DND-41 (cell line): Measurements from ENCODE around the gene ENO2.
"Not testable (repeated sequence)": the region's sequence is repeated elsewhere in the genome, so short reads cannot be mapped to it uniquely, and the experiment has no call there.

ENCODE experiments used
- ATAC-seq: fragments of 200-7000 bp; cut with Tn5 transposase; 3 replicates; pipeline ENCODE4 v1.9.1; 2021; ENCODE audit warnings: low read depth; ENCODE audit not compliant: insufficient read depth
- DNase-seq: peaks from one replicate; pipeline ENCODE4 v3.0.0-alpha.2; 2020
- H2AFZ ChIP-seq: 2 replicates; pipeline ENCODE4 v1.6.0; 2012; ENCODE audit warnings: low read depth, low read length
- H3K27ac ChIP-seq: 2 replicates; pipeline ENCODE4 v1.5.1; 2012; ENCODE audit warnings: low read length, inconsistent platforms
- H3K27me3 ChIP-seq: fragments of 200-600 bp; sonication (generic); 2 replicates; pipeline ENCODE4 v1.6.0; 2012; ENCODE audit warnings: low read length, mild to moderate bottlenecking, inconsistent platforms; ENCODE audit not compliant: insufficient read depth, poor library complexity
- H3K36me3 ChIP-seq: 2 replicates; pipeline ENCODE4 v1.5.1; 2012; ENCODE audit warnings: low read length, inconsistent platforms; ENCODE audit not compliant: insufficient read depth
- H3K4me1 ChIP-seq: 2 replicates; pipeline ENCODE4 v1.5.1; 2012; ENCODE audit warnings: mild to moderate bottlenecking, low read length; ENCODE audit not compliant: insufficient read depth
- H3K4me2 ChIP-seq: 2 replicates; pipeline ENCODE4 v1.6.0; 2012; ENCODE audit warnings: mild to moderate bottlenecking, moderate library complexity, low read length, inconsistent platforms; ENCODE audit not compliant: insufficient read depth
- H3K4me3 ChIP-seq, 2 experiments: fragments of 200-600 bp in 1 of 2; shearing (Covaris generic) in 1 of 2; 2 replicates each; pipeline ENCODE4 v1.5.1; 2012 to 2016; ENCODE audit warnings: inconsistent platforms in 2 of 2, low read length in 2 of 2, mild to moderate bottlenecking in 2 of 2, low read depth in 1 of 2, moderate library complexity in 1 of 2
- H3K79me2 ChIP-seq: 2 replicates; pipeline ENCODE4 v1.6.0; 2012; ENCODE audit warnings: low read length, inconsistent platforms; ENCODE audit not compliant: insufficient read depth
- H3K9ac ChIP-seq: 2 replicates; pipeline ENCODE4 v1.6.0; 2012; ENCODE audit warnings: low read depth, mild to moderate bottlenecking, inconsistent platforms, low read length, moderate library complexity
- H3K9me3 ChIP-seq: 2 replicates; pipeline ENCODE4 v1.5.1; 2012; ENCODE audit warnings: low read length, moderate library complexity, mild to moderate bottlenecking, inconsistent platforms; ENCODE audit not compliant: insufficient read depth, severe bottlenecking
- H4K20me1 ChIP-seq: 2 replicates; pipeline ENCODE4 v1.6.0; 2012; ENCODE audit warnings: low read length; ENCODE audit not compliant: insufficient read depth
- CTCF ChIP-seq: IDR thresholded peaks from 2 replicates; pipeline ENCODE4 v1.5.1; 2012; ENCODE audit warnings: borderline replicate concordance, low read length, moderate library complexity, mild to moderate bottlenecking; ENCODE audit not compliant: poor library complexity, severe bottlenecking; ENCODE audit errors: extremely low read depth
- EZH2 ChIP-seq: IDR thresholded peaks from 3 replicates; pipeline ENCODE4 v1.6.1; 2012; ENCODE audit warnings: borderline replicate concordance, low read depth, mild to moderate bottlenecking, moderate library complexity, low read length, inconsistent platforms; ENCODE audit not compliant: severe bottlenecking

Gene ENO2

GRCh38 chr12:6871052-6871957, 43.1 kb upstream of the ENO2 start:
- DNase-seq, result peak; percentile 34
- Histone ChIP-seq H3K27me3 (no peaks in the 10 kb centered on the region), H2AFZ (no peak overlapping the region), H3K27ac (peak overlapping the region; percentile 80), H3K4me2 (peak overlapping the region; percentile 99), H3K36me3 (peaks cover 57% of the 10 kb centered on the region), H4K20me1 (peaks cover 49% of the 10 kb centered on the region), H3K9ac (peak overlapping the region; percentile 89), H3K4me1 (peaks cover 70% of the 10 kb centered on the region), H3K79me2 (peaks cover 52% of the 10 kb centered on the region), H3K4me3 (peak overlapping the region in 1 of 2 experiments; percentile 95; a peak in 2 of 4 replicates), H3K9me3 (no peaks in the 10 kb centered on the region)
- TF ChIP-seq EZH2 (no peak), CTCF (no peak)
- no peak for ATAC-seq

- Histone ChIP-seq H4K20me1 (peaks cover 45% of the 10 kb centered on the region), H2AFZ (peak overlapping the region; percentile 68), H3K79me2 (peaks cover 51% of the 10 kb centered on the region), H3K27ac (peak overlapping the region; percentile 80), H3K9ac (peak overlapping the region; percentile 89), H3K4me3 (peak overlapping the region; percentile 87 to 95), H3K9me3 (no peaks in the 10 kb centered on the region), H3K27me3 (no peaks in the 10 kb centered on the region), H3K4me1 (peaks cover 61% of the 10 kb centered on the region), H3K36me3 (peaks cover 60% of the 10 kb centered on the region), H3K4me2 (peak overlapping the region; percentile 99)
- DNase-seq, result peak; percentile 88
- peak; percentile 49 for ATAC-seq
- TF ChIP-seq EZH2 (no peak), CTCF (peak; percentile 98)
Measured at GRCh38 chr12:6872073-6873048, 42.0 kb upstream of the ENO2 start.

DNA sequence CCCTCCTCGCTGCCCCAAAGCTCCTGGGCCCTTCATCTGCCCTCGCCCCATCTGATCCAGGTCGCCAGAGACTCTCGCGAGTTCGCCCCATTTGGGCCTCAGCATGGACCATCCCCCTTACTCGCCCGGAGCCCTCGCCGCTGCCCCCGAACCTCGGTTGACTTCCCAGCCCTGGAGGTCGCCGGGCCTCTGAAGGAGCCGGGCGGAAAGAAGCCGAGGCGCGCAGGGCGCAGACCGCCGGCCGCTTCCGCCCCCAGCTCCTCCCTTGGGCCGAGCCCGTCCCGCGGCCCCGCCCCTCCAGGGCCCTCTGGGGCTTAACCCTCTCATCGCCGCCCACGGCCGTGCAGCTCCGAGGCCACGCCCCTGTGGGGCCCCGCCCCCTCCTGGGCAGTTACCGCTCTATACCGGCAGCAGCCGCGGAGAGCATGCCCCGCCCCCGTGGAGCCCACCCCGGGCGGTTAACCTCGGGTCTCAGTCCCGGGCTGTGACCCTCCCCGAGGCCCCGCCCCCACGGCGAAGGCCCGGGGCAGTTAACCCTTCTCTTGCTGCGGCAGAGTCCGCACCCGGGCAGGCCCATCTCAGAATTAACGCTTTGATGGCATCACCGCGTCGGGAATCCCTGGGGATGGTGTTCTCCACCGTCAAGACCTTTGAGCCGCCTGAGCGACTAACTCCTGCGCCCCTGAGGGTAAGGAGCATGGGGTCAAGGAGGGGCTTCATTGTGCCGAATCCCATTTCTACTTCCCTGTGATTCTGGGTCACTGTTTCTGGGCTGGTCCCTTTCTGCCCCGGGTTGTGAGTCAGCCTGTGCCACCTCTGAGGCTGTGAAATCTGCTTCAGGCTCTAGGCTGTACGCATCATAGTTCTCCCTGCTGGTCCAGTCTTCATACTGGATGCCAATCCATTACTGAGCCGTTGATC, 41.0 kb upstream of the ENO2 start, which contains the start of gene SPSB2:
TSS of gene SPSB2 (minus strand) at position 210 of the 921 bp plus-strand sequence. CDS start 402 bp downstream, outside the sequence.
- H3K36me3 ChIP-seq, result peaks cover 56% of the 10 kb centered on the region
- peaks cover 58% of the 10 kb centered on the region for H3K4me1 ChIP-seq

GRCh38 chr12:6874015-6874368, 40.4 kb upstream of the ENO2 start:
- H3K36me3 ChIP-seq, result peaks cover 50% of the 10 kb centered on the region
- peaks cover 51% of the 10 kb centered on the region for H3K4me1 ChIP-seq
- not testable (repeated sequence) for H3K9me3 ChIP-seq, DNase-seq, H3K27me3 ChIP-seq, ATAC-seq
- H3K4me3 ChIP-seq, result peak overlapping the region; percentile 87 to 95; a peak in 3 of 4 replicates
- H4K20me1 ChIP-seq, result peaks cover 35% of the 10 kb centered on the region
- peak overlapping the region; percentile 99 for H3K4me2 ChIP-seq
- H3K79me2 ChIP-seq, result peaks cover 35% of the 10 kb centered on the region
- H2AFZ ChIP-seq, result peak overlapping the region; percentile 89
- peak overlapping the region; percentile 77 for H3K27ac ChIP-seq
- peak overlapping the region; percentile 89 for H3K9ac ChIP-seq

More for the DNA sequence above, 41.0 kb upstream of the ENO2 start, which contains the start of gene SPSB2:
- Histone ChIP-seq H3K27me3 (no peaks in the 10 kb centered on the region), H3K9ac (peak within 1 kb of the TSS; percentile 89), H3K27ac (peak within 1 kb of the TSS; percentile 80), H3K4me3 (peak within 1 kb of the TSS; percentile 87 to 95), H4K20me1 (peaks cover 41% of the 10 kb centered on the region), H2AFZ (peak within 1 kb of the TSS; percentile 89), H3K9me3 (no peaks in the 10 kb centered on the region), H3K4me2 (peak within 1 kb of the TSS; percentile 99), H3K79me2 (peaks cover 41% of the 10 kb centered on the region)
- DNase-seq (peak; percentile 99), ATAC-seq (peak; percentile 82)
- no peak for TF ChIP-seq CTCF
- TF ChIP-seq EZH2, result no peak
